IMR-90 (cell line): ENCODE measurements around the gene PARD3. TPM values are rescaled to one million over a fixed set of nuclear protein-coding genes. Genes with fewer than 3 reads are reported as not detected.

ENCODE experiments used
- ATAC-seq: fragments of 200-7000 bp; cut with Tn5 transposase; 2 replicates; pipeline ENCODE4 v1.9.1; 2020; ENCODE audit warnings: low read depth, mild to moderate bottlenecking, moderate library complexity
- BruUV-seq: library from RNA; stranded (reverse); fragments of 400-500 nt; replicated peaks from 2 replicates; lab custom pipeline; 2021; lab: Mats Ljungman, UMichigan
- CTCF ChIA-PET: fragments of 300-600 bp; formaldehyde crosslinking; extraction: SDS; loops from one replicate; lab custom pipeline; 2021; ENCODE audit warnings: antibody characterized with exemption; lab: Yijun Ruan, JAX
- POLR2A ChIA-PET: fragments of 300-600 bp; sonication (Branson Sonifier 250); formaldehyde crosslinking; loops from one replicate; lab custom pipeline; 2022; ENCODE audit warnings: antibody characterized with exemption; ENCODE audit not compliant: unreplicated experiment; lab: Charles Lee
- DNase-seq: peaks from one replicate; pipeline ENCODE4 v3.0.0; 2013
- H2AFZ ChIP-seq: replicated peaks from 2 replicates; pipeline ENCODE3; 2013; ENCODE audit warnings: low read length, mild to moderate bottlenecking; ENCODE audit not compliant: poor library complexity
- H2AK5ac ChIP-seq: 2 replicates; pipeline ENCODE4 v1.6.1; 2013; ENCODE audit warnings: low read depth, low read length, inconsistent platforms
- H2AK9ac ChIP-seq: replicated peaks from 2 replicates; pipeline ENCODE3; 2013; ENCODE audit warnings: mild to moderate bottlenecking, low read depth, low read length, moderate library complexity; ENCODE audit not compliant: poor library complexity
- H2BK120ac ChIP-seq: 2 replicates; pipeline ENCODE4 v1.6.1; 2013; ENCODE audit warnings: low read depth, low read length, inconsistent platforms
- H2BK15ac ChIP-seq: 3 replicates; pipeline ENCODE4 v1.6.1; 2013; ENCODE audit warnings: low read depth, low read length, inconsistent platforms
- H2BK20ac ChIP-seq: 2 replicates; pipeline ENCODE4 v1.6.1; 2013; ENCODE audit warnings: low read depth, mild to moderate bottlenecking, inconsistent platforms, low read length, moderate library complexity
- H2BK5ac ChIP-seq: 2 replicates; pipeline ENCODE4 v1.6.1; 2013; ENCODE audit warnings: mild to moderate bottlenecking, low read depth, low read length, inconsistent platforms; ENCODE audit not compliant: poor library complexity, severe bottlenecking
- H3K14ac ChIP-seq: replicated peaks from 2 replicates; pipeline ENCODE4 v1.6.1; 2013; ENCODE audit warnings: low read depth, low read length, inconsistent platforms
- H3K18ac ChIP-seq: 2 replicates; pipeline ENCODE4 v1.6.1; 2013; ENCODE audit warnings: low read depth, low read length, control low read depth
- H3K23ac ChIP-seq: 2 replicates; pipeline ENCODE4 v1.6.1; 2013; ENCODE audit warnings: low read depth, low read length, inconsistent platforms
- H3K27ac ChIP-seq: 2 replicates; pipeline ENCODE4 v1.5.1; 2013; ENCODE audit warnings: mild to moderate bottlenecking, control low read depth, low read length; ENCODE audit not compliant: insufficient read depth
- H3K27me3 ChIP-seq: 2 replicates; pipeline ENCODE4 v1.6.1; 2013; ENCODE audit warnings: low read length; ENCODE audit not compliant: control insufficient read depth, insufficient read depth
- H3K36me3 ChIP-seq: 2 replicates; pipeline ENCODE4 v1.6.1; 2013; ENCODE audit warnings: low read length, mixed read lengths; ENCODE audit not compliant: control insufficient read depth, insufficient read depth
- H3K4ac ChIP-seq: 2 replicates; pipeline ENCODE4 v1.6.1; 2013; ENCODE audit warnings: low read depth, low read length, inconsistent platforms
- H3K4me1 ChIP-seq: 2 replicates; pipeline ENCODE4 v1.6.1; 2013; ENCODE audit warnings: low read length, mixed read lengths; ENCODE audit not compliant: control insufficient read depth, insufficient read depth
- H3K4me2 ChIP-seq: 2 replicates; pipeline ENCODE4 v1.6.1; 2013; ENCODE audit warnings: low read depth, mild to moderate bottlenecking, control low read depth, low read length, moderate library complexity
- H3K4me3 ChIP-seq: 2 replicates; pipeline ENCODE4 v1.5.1; 2013; ENCODE audit warnings: low read depth, mild to moderate bottlenecking, control low read depth, low read length, moderate library complexity; ENCODE audit not compliant: insufficient read depth
- H3K56ac ChIP-seq: 2 replicates; pipeline ENCODE4 v1.6.1; 2013; ENCODE audit warnings: low read length, inconsistent platforms; ENCODE audit not compliant: insufficient read depth; ENCODE audit errors: extremely low read depth
- H3K79me1 ChIP-seq, 2 experiments: 2 replicates each; pipeline ENCODE4 v1.6.1; 2013; ENCODE audit warnings: low read length in 2 of 2, inconsistent platforms in 1 of 2, low read depth in 1 of 2
- H3K9ac ChIP-seq: 2 replicates; pipeline ENCODE4 v1.6.1; 2013; ENCODE audit warnings: low read depth, low read length, control low read depth
- H3K9me1 ChIP-seq: 2 replicates; pipeline ENCODE4 v1.6.1; 2013; ENCODE audit warnings: low read length, inconsistent platforms; ENCODE audit not compliant: insufficient read depth
- H3K9me3 ChIP-seq: 2 replicates; pipeline ENCODE4 v1.6.1; 2013; ENCODE audit warnings: low read length; ENCODE audit not compliant: control insufficient read depth, insufficient read depth
- H4K20me1 ChIP-seq: 2 replicates; pipeline ENCODE4 v1.6.1; 2013; ENCODE audit warnings: low read length, inconsistent platforms; ENCODE audit not compliant: insufficient read depth
- H4K5ac ChIP-seq: 2 replicates; pipeline ENCODE4 v1.6.1; 2013; ENCODE audit warnings: mild to moderate bottlenecking, low read depth, low read length, control low read depth
- H4K8ac ChIP-seq, 2 experiments: 2 replicates each; pipeline ENCODE4 v1.6.1; 2013; ENCODE audit warnings: low read depth in 2 of 2, low read length in 2 of 2, control low read depth in 1 of 2, inconsistent platforms in 1 of 2
- H4K91ac ChIP-seq: 2 replicates; pipeline ENCODE4 v1.6.1; 2013; ENCODE audit warnings: low read depth, low read length, inconsistent platforms; ENCODE audit not compliant: insufficient read depth
- BHLHE40 ChIP-seq: fragments of 150-350 bp; IDR thresholded peaks from 2 replicates; pipeline ENCODE4 v1.6.1; 2016; ENCODE audit warnings: mild to moderate bottlenecking, low read depth, low read length
- CEBPB ChIP-seq: IDR thresholded peaks from 2 replicates; pipeline ENCODE4 v1.6.1; 2012; ENCODE audit warnings: low read depth, low read length, improper control_type of control experiment
- CHD1 ChIP-seq: IDR thresholded peaks from 2 replicates; pipeline ENCODE4 v1.6.1; 2012; ENCODE audit warnings: low read depth, low read length, improper control_type of control experiment
- FOS ChIP-seq: fragments of 150-350 bp; IDR thresholded peaks from 2 replicates; pipeline ENCODE4 v1.6.1; 2016; ENCODE audit warnings: low read depth, low read length
- MAFK ChIP-seq: IDR thresholded peaks from 2 replicates; pipeline ENCODE4 v1.6.1; 2012; ENCODE audit warnings: low read depth, low read length, improper control_type of control experiment
- MAZ ChIP-seq: IDR thresholded peaks from 2 replicates; pipeline ENCODE4 v1.6.1; 2012; ENCODE audit warnings: low read depth, mild to moderate bottlenecking, low read length, improper control_type of control experiment, moderate library complexity, borderline replicate concordance
- MXI1 ChIP-seq: IDR thresholded peaks from 2 replicates; pipeline ENCODE4 v1.6.1; 2012; ENCODE audit warnings: low read depth, mild to moderate bottlenecking, low read length, moderate library complexity, borderline replicate concordance
- NFE2L2 ChIP-seq: fragments of 150-350 bp; IDR thresholded peaks from 2 replicates; pipeline ENCODE4 v1.6.1; 2016; ENCODE audit warnings: low read depth, mild to moderate bottlenecking, low read length
- POLR2A ChIP-seq: IDR thresholded peaks from 2 replicates; pipeline ENCODE4 v1.6.1; 2012; ENCODE audit warnings: mild to moderate bottlenecking, low read depth, low read length
- RAD21 ChIP-seq: IDR thresholded peaks from 2 replicates; pipeline ENCODE4 v1.6.1; 2012; ENCODE audit warnings: low read length, improper control_type of control experiment
- RCOR1 ChIP-seq: IDR thresholded peaks from 2 replicates; pipeline ENCODE4 v1.6.1; 2012; ENCODE audit warnings: mild to moderate bottlenecking, low read length, improper control_type of control experiment; ENCODE audit not compliant: insufficient replicate concordance
- RFX5 ChIP-seq: IDR thresholded peaks from 2 replicates; pipeline ENCODE4 v1.8.0; 2012; ENCODE audit warnings: low read depth, mild to moderate bottlenecking, low read length, moderate library complexity
- SMC3 ChIP-seq: fragments of 150-350 bp; IDR thresholded peaks from 2 replicates; pipeline ENCODE4 v1.6.1; 2016; ENCODE audit warnings: low read depth, mild to moderate bottlenecking, antibody characterized with exemption, low read length, moderate library complexity
- USF2 ChIP-seq: fragments of 150-350 bp; IDR thresholded peaks from 2 replicates; pipeline ENCODE4 v1.6.1; 2017; ENCODE audit warnings: mild to moderate bottlenecking, antibody characterized with exemption, low read length, low read depth
- WGBS, 2 experiments: methylation state at CpG; one replicate each; pipeline versions ENCODE4 v1.1.5 to v1.1.7; 2013; ENCODE audit warnings: missing lambda C conversion rate in 2 of 2; ENCODE audit not compliant: insufficient read length in 1 of 2; ENCODE audit errors: extremely low coverage in 2 of 2; 5-methylcytosine and 5-hydroxymethylcytosine counted together
- dilution Hi-C: fragments of 300-500 bp; cut with HindIII; formaldehyde crosslinking; loops from one replicate; pipeline ENCODE4 v1.14.3; 2018; ENCODE audit warnings: low sequenced_read_pairs; ENCODE audit not compliant: unreplicated experiment
- in situ Hi-C: fragments of 300-500 bp; cut with MboI; formaldehyde crosslinking; loops from 3 replicates; pipeline ENCODE4 v1.14.3; 2019; ENCODE audit warnings: low sequenced_read_pairs, inconsistent platforms, mixed read lengths
- intact Hi-C: fragments of 100-400 bp; cut with micrococcal nuclease; formaldehyde crosslinking; loops from 2 replicates; pipeline ENCODE4 v1.10.0; 2022
- polyA plus RNA-seq, 3 experiments: library from polyadenylated mRNA; depleted of rRNA; stranded (reverse); fragments of >200 nt; gene quantifications; 2 replicates each; pipeline ENCODE4 v1.2.3, GENCODE V29; 2012; ENCODE audit warnings: low replicate concordance in 1 of 3
- total RNA-seq: library from RNA; depleted of rRNA; stranded (reverse); fragments of >200 nt; gene quantifications from 2 replicates; pipeline ENCODE4 v1.2.3, GENCODE V29; 2012
- TF ChIP-seq, protein P1 (sequence below): conservative IDR thresholded peaks from 2 replicates; pipeline ENCODE4 v1.5.1; 2012; ENCODE audit warnings: mild to moderate bottlenecking, low read depth, low read length, improper control_type of control experiment
- TF ChIP-seq, protein P2 (sequence below): fragments of 150-350 bp; IDR thresholded peaks from 2 replicates; pipeline ENCODE4 v1.6.1; 2016; ENCODE audit warnings: low read depth, mild to moderate bottlenecking, low read length, moderate library complexity, borderline replicate concordance

The PARD3 gene
- total and polyA plus RNA-seq, 2 of the 4 experiments (the other 2 are of a cell fraction) = 14.6 to 37.5 TPM

- CTCF ChIA-PET = no interaction called here
- Histone ChIP-seq H3K4me1 (no peaks in the 10 kb centered on the region), H3K56ac (no peak overlapping the region), H3K4me3 (no peak overlapping the region), H4K91ac (no peak overlapping the region), H3K18ac (no peak overlapping the region), H4K5ac (no peak overlapping the region), H2BK15ac (no peak overlapping the region), H3K4me2 (no peak overlapping the region), H3K27ac (no peak overlapping the region), H2BK20ac (no peak overlapping the region), H4K20me1 (no peaks in the 10 kb centered on the region; the same call in 1 of the 2 replicates), H2BK120ac (no peak overlapping the region), H3K79me1 (no peaks in the 10 kb centered on the region), H3K36me3 (no peaks in the 10 kb centered on the region), H2AFZ (no peak overlapping the region), H3K9me1 (peaks cover 10% of the 10 kb centered on the region), H3K27me3 (no peaks in the 10 kb centered on the region), H4K8ac (no peak overlapping the region), H2AK9ac (no peak overlapping the region), H3K9ac (no peak overlapping the region), H3K14ac (no peak overlapping the region), H2AK5ac (no peak overlapping the region), H3K9me3 (no peaks in the 10 kb centered on the region), H3K4ac (no peak overlapping the region), H3K23ac (no peak overlapping the region), H2BK5ac (no peak overlapping the region)
- POLR2A ChIA-PET = no interaction called here
- ATAC-seq (no peak), DNase-seq (no peak)
- BruUV-seq = no TSS peak
- in situ Hi-C loops = no loop called here
- intact Hi-C loops = no loop called here
- dilution Hi-C loops = no loop called here
- WGBS, 2 experiments = no CpG with 5 or more reads among the region's 4 CpGs
- TF ChIP-seq SMC3 (no peak), MXI1 (no peak), FOS (no peak), RAD21 (no peak), CEBPB (no peak), CHD1 (no peak), USF2 (no peak), POLR2A (no peak), BHLHE40 (no peak), MAZ (no peak), RFX5 (no peak), NFE2L2 (no peak), MAFK (no peak), RCOR1 (no peak)
- TF ChIP-seq, protein P1, sequence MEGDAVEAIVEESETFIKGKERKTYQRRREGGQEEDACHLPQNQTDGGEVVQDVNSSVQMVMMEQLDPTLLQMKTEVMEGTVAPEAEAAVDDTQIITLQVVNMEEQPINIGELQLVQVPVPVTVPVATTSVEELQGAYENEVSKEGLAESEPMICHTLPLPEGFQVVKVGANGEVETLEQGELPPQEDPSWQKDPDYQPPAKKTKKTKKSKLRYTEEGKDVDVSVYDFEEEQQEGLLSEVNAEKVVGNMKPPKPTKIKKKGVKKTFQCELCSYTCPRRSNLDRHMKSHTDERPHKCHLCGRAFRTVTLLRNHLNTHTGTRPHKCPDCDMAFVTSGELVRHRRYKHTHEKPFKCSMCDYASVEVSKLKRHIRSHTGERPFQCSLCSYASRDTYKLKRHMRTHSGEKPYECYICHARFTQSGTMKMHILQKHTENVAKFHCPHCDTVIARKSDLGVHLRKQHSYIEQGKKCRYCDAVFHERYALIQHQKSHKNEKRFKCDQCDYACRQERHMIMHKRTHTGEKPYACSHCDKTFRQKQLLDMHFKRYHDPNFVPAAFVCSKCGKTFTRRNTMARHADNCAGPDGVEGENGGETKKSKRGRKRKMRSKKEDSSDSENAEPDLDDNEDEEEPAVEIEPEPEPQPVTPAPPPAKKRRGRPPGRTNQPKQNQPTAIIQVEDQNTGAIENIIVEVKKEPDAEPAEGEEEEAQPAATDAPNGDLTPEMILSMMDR = no peak
- TF ChIP-seq, protein P2, sequence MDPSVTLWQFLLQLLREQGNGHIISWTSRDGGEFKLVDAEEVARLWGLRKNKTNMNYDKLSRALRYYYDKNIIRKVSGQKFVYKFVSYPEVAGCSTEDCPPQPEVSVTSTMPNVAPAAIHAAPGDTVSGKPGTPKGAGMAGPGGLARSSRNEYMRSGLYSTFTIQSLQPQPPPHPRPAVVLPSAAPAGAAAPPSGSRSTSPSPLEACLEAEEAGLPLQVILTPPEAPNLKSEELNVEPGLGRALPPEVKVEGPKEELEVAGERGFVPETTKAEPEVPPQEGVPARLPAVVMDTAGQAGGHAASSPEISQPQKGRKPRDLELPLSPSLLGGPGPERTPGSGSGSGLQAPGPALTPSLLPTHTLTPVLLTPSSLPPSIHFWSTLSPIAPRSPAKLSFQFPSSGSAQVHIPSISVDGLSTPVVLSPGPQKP = no peak
Observed at GRCh38 chr10:34480345-34480744, 334.8 kb downstream of the PARD3 start.
